GM12878 (cell line): ENCODE results near the gene PRKRA. TPM values are rescaled to one million over a fixed set of nuclear protein-coding genes. Genes with fewer than 3 reads are reported as not detected.

Source experiments
- ATAC-seq: fragments of 200-7000 bp; cut with Tn5 transposase; 3 replicates; pipeline ENCODE4 v1.9.1; 2020; ENCODE audit warnings: mild to moderate bottlenecking, moderate library complexity
- BruUV-seq: library from RNA; stranded (reverse); fragments of 400-500 nt; replicated peaks from 2 replicates; lab custom pipeline; 2021; lab: Mats Ljungman, UMichigan
- CTCF ChIA-PET: fragments of 300-600 bp; sonication (Branson Sonifier 250); formaldehyde crosslinking; extraction: SDS; loops from one replicate; lab custom pipeline; 2021; ENCODE audit warnings: inconsistent platforms; lab: Yijun Ruan, JAX
- POLR2A ChIA-PET: fragments of 350-600 bp; formaldehyde crosslinking; extraction: SDS; loops from one replicate; lab custom pipeline; 2021; ENCODE audit warnings: inconsistent platforms; lab: Charles Lee
- RAD21 ChIA-PET: fragments of 300-600 bp; sonication (Branson Sonifier 250); formaldehyde crosslinking; loops from one replicate; lab custom pipeline; 2023; ENCODE audit warnings: antibody characterized with exemption; ENCODE audit not compliant: unreplicated experiment; lab: Charles Lee
- SMC1A ChIA-PET: fragments of 300-600 bp; sonication (Branson Sonifier 250); formaldehyde crosslinking; loops from one replicate; lab custom pipeline; 2023; ENCODE audit not compliant: unreplicated experiment, uncharacterized antibody; lab: Charles Lee
- DNase-seq: peaks from one replicate; pipeline ENCODE4 v3.0.0-alpha.2; 2011; ENCODE audit warnings: low read depth, low spot score
- FAIRE-seq: peaks from 3 replicates; lab custom pipeline; 2011; peaks lifted over from hg19 to GRCh38; lab: Jason Lieb, UNC
- H2AFZ ChIP-seq: 2 replicates; pipeline ENCODE4 v1.6.0; 2011; ENCODE audit warnings: low read depth, low read length, control low read depth; ENCODE audit not compliant: control insufficient read depth
- H3K27ac ChIP-seq: 2 replicates; pipeline ENCODE4 v1.5.1; 2011; ENCODE audit warnings: control low read depth; ENCODE audit not compliant: control insufficient read depth, insufficient read depth
- H3K27me3 ChIP-seq, 2 experiments: replicated peaks in 1 of 2; 2 replicates each; pipeline versions ENCODE4 v1.6.0 to v1.6.1; 2011; ENCODE audit warnings: low read length in 1 of 2; ENCODE audit not compliant: control insufficient read depth in 2 of 2, insufficient read depth in 2 of 2
- H3K36me3 ChIP-seq, 2 experiments: 2 replicates each; pipeline ENCODE4 v1.5.1; 2011; ENCODE audit warnings: low read length in 1 of 2; ENCODE audit not compliant: control insufficient read depth in 2 of 2, insufficient read depth in 2 of 2
- H3K4me1 ChIP-seq: 2 replicates; pipeline ENCODE4 v1.6.1; 2011; ENCODE audit warnings: mild to moderate bottlenecking, low read length, moderate library complexity, mixed read lengths; ENCODE audit not compliant: control insufficient read depth, insufficient read depth
- H3K4me2 ChIP-seq: 2 replicates; pipeline ENCODE4 v1.6.0; 2011; ENCODE audit warnings: control low read depth; ENCODE audit not compliant: control insufficient read depth, insufficient read depth
- H3K4me3 ChIP-seq: fragments of 200-600 bp; sonication (generic); 2 replicates; pipeline ENCODE4 v1.5.1; 2016
- H3K79me2 ChIP-seq: 2 replicates; pipeline ENCODE4 v1.6.0; 2011; ENCODE audit warnings: low read length; ENCODE audit not compliant: control insufficient read depth, insufficient read depth
- H3K9ac ChIP-seq: 2 replicates; pipeline ENCODE4 v1.8.0; 2011; ENCODE audit warnings: low read length, control low read depth, mixed read lengths; ENCODE audit not compliant: control insufficient read depth, insufficient read depth
- H3K9me3 ChIP-seq: replicated peaks from 3 replicates; pipeline ENCODE4 v1.5.1; 2011; ENCODE audit warnings: mild to moderate bottlenecking, low read length; ENCODE audit not compliant: control insufficient read depth, insufficient read depth
- H4K20me1 ChIP-seq: 2 replicates; pipeline ENCODE4 v1.6.0; 2011; ENCODE audit not compliant: control insufficient read depth, insufficient read depth
- BCL11A ChIP-seq: IDR thresholded peaks from 2 replicates; pipeline ENCODE4 v1.6.1; 2011; ENCODE audit warnings: low read depth, low read length
- BHLHE40 ChIP-seq, 2 experiments: fragments of 450-650 bp in 1 of 2; IDR thresholded peaks; 2 replicates each; pipeline ENCODE4 v1.6.1; 2011 to 2017; ENCODE audit warnings: low read depth in 2 of 2, borderline replicate concordance in 1 of 2, improper control_type of control experiment in 1 of 2, low read length in 1 of 2, mild to moderate bottlenecking in 1 of 2
- CBX5 ChIP-seq: sonication (generic); IDR thresholded peaks from 2 replicates; pipeline ENCODE4 v1.6.1; 2016; ENCODE audit warnings: low read depth, moderate library complexity, mild to moderate bottlenecking, inconsistent platforms
- CHD2 ChIP-seq: IDR thresholded peaks from 2 replicates; pipeline ENCODE4 v1.6.1; 2011; ENCODE audit warnings: low read depth, low read length, improper control_type of control experiment, borderline replicate concordance
- MTA2 ChIP-seq: fragments of 450-650 bp; IDR thresholded peaks from 2 replicates; pipeline ENCODE4 v1.6.1; 2016; ENCODE audit warnings: low read depth, mild to moderate bottlenecking, moderate library complexity
- MXI1 ChIP-seq: fragments of 150-350 bp; IDR thresholded peaks from 2 replicates; pipeline ENCODE4 v1.6.1; 2011; ENCODE audit warnings: low read depth, mild to moderate bottlenecking, inconsistent platforms, low read length, improper control_type of control experiment
- NR2C1 ChIP-seq: fragments of 450-650 bp; IDR thresholded peaks from 2 replicates; pipeline ENCODE4 v1.6.1; 2017; ENCODE audit warnings: antibody characterized with exemption, mild to moderate bottlenecking, moderate library complexity
- NRF1 ChIP-seq: conservative IDR thresholded peaks from 2 replicates; pipeline ENCODE4 v1.6.1; 2011; ENCODE audit warnings: mild to moderate bottlenecking, low read depth, low read length, improper control_type of control experiment
- RCOR1 ChIP-seq: conservative IDR thresholded peaks from 2 replicates; pipeline ENCODE4 v1.6.1; 2012; ENCODE audit warnings: low read depth, low read length, improper control_type of control experiment
- RUNX3 ChIP-seq: IDR thresholded peaks from 2 replicates; pipeline ENCODE4 v1.6.1; 2012; ENCODE audit warnings: low read length, inconsistent platforms
- SMC3 ChIP-seq: IDR thresholded peaks from 2 replicates; pipeline ENCODE4 v1.6.1; 2011; ENCODE audit warnings: low read length, improper control_type of control experiment, borderline replicate concordance
- TBL1XR1 ChIP-seq: IDR thresholded peaks from 2 replicates; pipeline ENCODE4 v1.6.1; 2012; ENCODE audit warnings: low read depth, low read length, improper control_type of control experiment
- TCF7 ChIP-seq: IDR thresholded peaks from 2 replicates; pipeline ENCODE4 v1.6.1; 2014; ENCODE audit warnings: antibody characterized with exemption, borderline replicate concordance
- WGBS: methylation state at CpG from one replicate; pipeline ENCODE4 v1.1.6; 2016; ENCODE audit warnings: low lambda C conversion rate; ENCODE audit not compliant: insufficient replicate concordance, insufficient coverage; ENCODE audit errors: missing lambda C conversion rate; 5-methylcytosine and 5-hydroxymethylcytosine counted together
- in situ Hi-C: fragments of 300-500 bp; cut with MboI; formaldehyde crosslinking; loops from 9 replicates; pipeline ENCODE4 v1.14.3; 2018; ENCODE audit warnings: mixed read lengths
- intact Hi-C: fragments of 100-400 bp; cut with micrococcal nuclease; formaldehyde crosslinking; loops from one replicate; pipeline ENCODE4 v1.14.2; 2022; ENCODE audit not compliant: unreplicated experiment
- polyA plus RNA-seq, 11 experiments: library from polyadenylated mRNA; depleted of rRNA in 4 of 11; unstranded in 6 of 11; stranded (reverse) in 5 of 11; fragments of >200 nt; fragmentation: Nextera tagmentation in 4 of 11; fragmentation: Illumina TruSeq in 1 of 11; extraction: Ambion mirVana in 4 of 11; extraction: Trizol in 1 of 11; gene quantifications; 1 replicate in 1 of 11; 2 replicates in 10 of 11; pipeline versions ENCODE4 v1.2.1 to v1.2.3, GENCODE V29; 2011 to 2016; ENCODE audit warnings: inconsistent platforms in 2 of 11, missing spikeins in 2 of 11, low read depth in 1 of 11
- total RNA-seq, 4 experiments: library from RNA; depleted of rRNA in 3 of 4; stranded (reverse); fragments of >200 nt in 3 of 4; fragmentation: Illumina TruSeq in 1 of 4; extraction: Trizol in 1 of 4; gene quantifications; 2 replicates each; pipeline versions ENCODE4 v1.2.1 to v1.2.3, GENCODE V29; 2013 to 2021
- TF ChIP-seq, protein P1 (sequence below): fragments of 450-650 bp; IDR thresholded peaks from 2 replicates; pipeline ENCODE4 v1.6.1; 2017; ENCODE audit warnings: low read depth, mild to moderate bottlenecking, moderate library complexity
- TF ChIP-seq, protein P2 (sequence below): fragments of 450-650 bp; formaldehyde crosslinking; IDR thresholded peaks from 2 replicates; pipeline ENCODE4 v1.4.0; 2020; ENCODE audit warnings: mild to moderate bottlenecking, moderate library complexity
- TF ChIP-seq, protein P3 (sequence below): fragments of 450-650 bp; IDR thresholded peaks from 2 replicates; pipeline ENCODE4 v1.6.1; 2016; ENCODE audit warnings: mild to moderate bottlenecking

PRKRA gene
- total and polyA plus RNA-seq, 10 of the 15 experiments (the other 5 are each of a cell fraction or from before 2014, with no cell fraction given) = 19.1 to 75.6 (median 51.7) TPM

DNA sequence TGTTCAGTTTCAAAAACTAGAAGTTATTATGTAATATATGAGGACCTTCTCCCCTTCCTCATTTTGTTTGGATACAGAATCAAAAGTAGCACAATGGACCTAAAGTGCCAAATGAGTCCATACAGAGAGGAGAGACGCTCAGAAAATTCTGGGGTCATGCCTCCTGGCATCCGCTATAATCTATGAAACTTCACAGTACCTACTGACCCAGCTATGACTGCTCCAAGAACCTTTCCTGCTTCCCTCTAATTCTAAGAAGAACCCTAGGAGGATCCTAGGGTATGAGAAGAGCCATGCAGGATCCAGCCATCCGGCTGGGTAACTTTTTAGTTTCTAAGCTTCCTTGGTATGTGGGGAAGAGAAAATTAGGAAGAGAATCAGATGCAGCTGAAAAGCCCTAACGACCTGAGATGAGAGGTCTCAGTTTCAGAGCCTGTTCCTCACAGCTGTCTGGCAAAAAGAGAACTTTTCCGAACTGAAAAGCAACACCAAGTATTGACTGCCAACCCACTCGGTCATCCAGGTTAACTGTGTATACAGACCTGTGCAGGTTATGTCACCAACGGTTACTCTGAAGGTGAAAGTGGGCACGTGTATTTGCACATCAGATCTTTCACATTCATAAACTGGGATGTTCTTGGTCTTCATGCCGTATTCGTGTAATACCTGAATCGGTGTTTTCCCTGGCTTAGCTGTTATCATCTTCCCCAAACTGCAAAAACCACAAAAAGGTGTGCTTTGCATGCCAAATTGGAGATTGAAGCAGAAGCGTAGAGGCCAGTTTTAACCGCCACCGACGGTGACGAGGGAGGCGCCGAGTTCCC lies 1.1 kb downstream of the PRKRA start:
- H4K20me1 ChIP-seq = no peaks in the 10 kb centered on the region
- ChIA-PET SMC1A (interaction anchor here (1.1 to 4.7 kb wide), 14 partner anchors 9 to 215 kb away, joined by 3 to 24 read pairs (median 6); no protein-coding TSS in a partner anchor), CTCF (interaction anchor here (0.7 to 5.5 kb wide), 11 partner anchors 9 to 337 kb away, joined by 3 to 41 read pairs (median 3); no protein-coding TSS in a partner anchor), POLR2A (interaction anchor here (0.6 to 3.2 kb wide), 13 partner anchors 8 to 349 kb away, joined by 3 to 21 read pairs (median 4); no protein-coding TSS in a partner anchor), RAD21 (interaction anchor here (0.9 to 3.5 kb wide), 10 partner anchors 17 to 337 kb away, joined by 3 to 26 read pairs (median 3); partner anchors contain the start of gene RBM45)
- peaks cover 3 to 20% of the 10 kb centered on the region in 2 experiments; a peak in 3 of 4 replicates for H3K36me3 ChIP-seq
- H2AFZ ChIP-seq = peak overlapping the region; percentile 95
- peak overlapping the region; percentile 94 for H3K27ac ChIP-seq
- H3K4me2 ChIP-seq = peak overlapping the region; percentile 84
- 8% methylated on average over 18 of the region's 18 CpGs for whole genome bisulfite sequencing
- peaks cover 9% of the 10 kb centered on the region for H3K4me1 ChIP-seq
- in situ Hi-C loops = no loop called here
- DNase-seq (no peak), FAIRE-seq (no peak), ATAC-seq (peak; percentile 1)
- H3K79me2 ChIP-seq = peaks cover 28% of the 10 kb centered on the region
- peak overlapping the region; percentile 99 for H3K9ac ChIP-seq
- H3K4me3 ChIP-seq = peak overlapping the region; percentile 94
- H3K27me3 ChIP-seq = no peaks in the 10 kb centered on the region
- no peaks in the 10 kb centered on the region for H3K9me3 ChIP-seq
- intact Hi-C loops = loop anchor here (1.0 kb wide), 1 partner anchor 36 kb away; no protein-coding TSS in a partner anchor
- BruUV-seq = TSS peak; percentile 61
- TF ChIP-seq MXI1 (peak; percentile 11; the same call in 1 of the 2 replicates), RCOR1 (0 out of 2 replicates have a peak, but pooled peaks have one; percentile 12), SMC3 (no peak), BCL11A (no peak), BHLHE40 (IDR thresholded peaks at IDR 0.05; ENCODE audit: borderline replicate concordance in 1 of 2, low read depth in 2 of 2, low read length in 1 of 2) (peak; percentile 77 to 81), RUNX3 (peak; percentile 92), NRF1 (no peak), MTA2 (no peak; the same call in 1 of the 2 replicates), CHD2 (0 out of 2 replicates have a peak, but pooled peaks have one; percentile 24), CBX5 (peak; percentile 34; the same call in 1 of the 2 replicates), NR2C1 (no peak), TCF7 (no peak), TBL1XR1 (no peak)
- TF ChIP-seq, protein P1, sequence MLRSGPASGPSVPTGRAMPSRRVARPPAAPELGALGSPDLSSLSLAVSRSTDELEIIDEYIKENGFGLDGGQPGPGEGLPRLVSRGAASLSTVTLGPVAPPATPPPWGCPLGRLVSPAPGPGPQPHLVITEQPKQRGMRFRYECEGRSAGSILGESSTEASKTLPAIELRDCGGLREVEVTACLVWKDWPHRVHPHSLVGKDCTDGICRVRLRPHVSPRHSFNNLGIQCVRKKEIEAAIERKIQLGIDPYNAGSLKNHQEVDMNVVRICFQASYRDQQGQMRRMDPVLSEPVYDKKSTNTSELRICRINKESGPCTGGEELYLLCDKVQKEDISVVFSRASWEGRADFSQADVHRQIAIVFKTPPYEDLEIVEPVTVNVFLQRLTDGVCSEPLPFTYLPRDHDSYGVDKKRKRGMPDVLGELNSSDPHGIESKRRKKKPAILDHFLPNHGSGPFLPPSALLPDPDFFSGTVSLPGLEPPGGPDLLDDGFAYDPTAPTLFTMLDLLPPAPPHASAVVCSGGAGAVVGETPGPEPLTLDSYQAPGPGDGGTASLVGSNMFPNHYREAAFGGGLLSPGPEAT = peak; percentile 31
- TF ChIP-seq, protein P2, sequence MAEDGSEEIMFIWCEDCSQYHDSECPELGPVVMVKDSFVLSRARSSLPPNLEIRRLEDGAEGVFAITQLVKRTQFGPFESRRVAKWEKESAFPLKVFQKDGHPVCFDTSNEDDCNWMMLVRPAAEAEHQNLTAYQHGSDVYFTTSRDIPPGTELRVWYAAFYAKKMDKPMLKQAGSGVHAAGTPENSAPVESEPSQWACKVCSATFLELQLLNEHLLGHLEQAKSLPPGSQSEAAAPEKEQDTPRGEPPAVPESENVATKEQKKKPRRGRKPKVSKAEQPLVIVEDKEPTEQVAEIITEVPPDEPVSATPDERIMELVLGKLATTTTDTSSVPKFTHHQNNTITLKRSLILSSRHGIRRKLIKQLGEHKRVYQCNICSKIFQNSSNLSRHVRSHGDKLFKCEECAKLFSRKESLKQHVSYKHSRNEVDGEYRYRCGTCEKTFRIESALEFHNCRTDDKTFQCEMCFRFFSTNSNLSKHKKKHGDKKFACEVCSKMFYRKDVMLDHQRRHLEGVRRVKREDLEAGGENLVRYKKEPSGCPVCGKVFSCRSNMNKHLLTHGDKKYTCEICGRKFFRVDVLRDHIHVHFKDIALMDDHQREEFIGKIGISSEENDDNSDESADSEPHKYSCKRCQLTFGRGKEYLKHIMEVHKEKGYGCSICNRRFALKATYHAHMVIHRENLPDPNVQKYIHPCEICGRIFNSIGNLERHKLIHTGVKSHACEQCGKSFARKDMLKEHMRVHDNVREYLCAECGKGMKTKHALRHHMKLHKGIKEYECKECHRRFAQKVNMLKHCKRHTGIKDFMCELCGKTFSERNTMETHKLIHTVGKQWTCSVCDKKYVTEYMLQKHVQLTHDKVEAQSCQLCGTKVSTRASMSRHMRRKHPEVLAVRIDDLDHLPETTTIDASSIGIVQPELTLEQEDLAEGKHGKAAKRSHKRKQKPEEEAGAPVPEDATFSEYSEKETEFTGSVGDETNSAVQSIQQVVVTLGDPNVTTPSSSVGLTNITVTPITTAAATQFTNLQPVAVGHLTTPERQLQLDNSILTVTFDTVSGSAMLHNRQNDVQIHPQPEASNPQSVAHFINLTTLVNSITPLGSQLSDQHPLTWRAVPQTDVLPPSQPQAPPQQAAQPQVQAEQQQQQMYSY (CRISPR knock-in tag) = no peak
- TF ChIP-seq, protein P3, sequence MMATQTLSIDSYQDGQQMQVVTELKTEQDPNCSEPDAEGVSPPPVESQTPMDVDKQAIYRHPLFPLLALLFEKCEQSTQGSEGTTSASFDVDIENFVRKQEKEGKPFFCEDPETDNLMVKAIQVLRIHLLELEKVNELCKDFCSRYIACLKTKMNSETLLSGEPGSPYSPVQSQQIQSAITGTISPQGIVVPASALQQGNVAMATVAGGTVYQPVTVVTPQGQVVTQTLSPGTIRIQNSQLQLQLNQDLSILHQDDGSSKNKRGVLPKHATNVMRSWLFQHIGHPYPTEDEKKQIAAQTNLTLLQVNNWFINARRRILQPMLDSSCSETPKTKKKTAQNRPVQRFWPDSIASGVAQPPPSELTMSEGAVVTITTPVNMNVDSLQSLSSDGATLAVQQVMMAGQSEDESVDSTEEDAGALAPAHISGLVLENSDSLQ = 0 out of 2 replicates have a peak, but pooled peaks have one; percentile 41
